Activated T-cell treated with anti-CD3 and anti-CD28 coated beads, Interleukin-2, amount 50 U/mL, for 24 hours (primary cell): ENCODE data around the gene PIGH.
"Not testable (repeated sequence)": the region's sequence is repeated elsewhere in the genome, so short reads cannot be mapped to it uniquely, and the experiment has no call there.

ENCODE experiments used
- DNase-seq: peaks from one replicate; pipeline ENCODE4 v3.0.0-alpha.2; 2020
- H3K27ac Mint-ChIP-seq: 2 replicates; pipeline ENCODE4 v1.8.0; 2020; ENCODE audit warnings: mild to moderate bottlenecking, mixed read lengths
- H3K27me3 Mint-ChIP-seq: 2 replicates; pipeline ENCODE4 v1.8.0; 2020; ENCODE audit warnings: mixed read lengths
- H3K36me3 Mint-ChIP-seq: 2 replicates; pipeline ENCODE4 v1.8.0; 2020; ENCODE audit warnings: low read depth, mixed read lengths
- H3K4me1 Mint-ChIP-seq: 2 replicates; pipeline ENCODE4 v1.8.0; 2020; ENCODE audit warnings: low read depth, mixed read lengths
- H3K4me3 Mint-ChIP-seq: 2 replicates; pipeline ENCODE4 v1.8.0; 2020; ENCODE audit warnings: mild to moderate bottlenecking, moderate library complexity, mixed read lengths
- H3K9me3 Mint-ChIP-seq: 2 replicates; pipeline ENCODE4 v1.8.0; 2020; ENCODE audit warnings: mixed read lengths

PIGH gene

GRCh38 chr14:67599698-67600561, at the start of gene PIGH:
TSS of gene PIGH (minus strand) at chr14:67600268. CDS start at chr14:67600203, 65 bp downstream.
- H3K4me3 Mint-ChIP-seq, result peak within 1 kb of the TSS; percentile 86
- H3K4me1 Mint-ChIP-seq, result peaks cover 43% of the 10 kb centered on the region
- H3K27me3 Mint-ChIP-seq, result no peaks in the 10 kb centered on the region
- peak within 1 kb of the TSS; percentile 94 for H3K27ac Mint-ChIP-seq
- H3K9me3 Mint-ChIP-seq, result peaks cover 2% of the 10 kb centered on the region
- peak; percentile 98 for DNase-seq
- H3K36me3 Mint-ChIP-seq, result peaks cover 34% of the 10 kb centered on the region

GRCh38 chr14:67646131-67646530, 46.1 kb upstream of the PIGH start:
- Mint-ChIP-seq H3K27me3 (no peaks in the 10 kb centered on the region), H3K4me1 (peaks cover 18% of the 10 kb centered on the region), H3K36me3 (peaks cover 68% of the 10 kb centered on the region), H3K9me3 (no peaks in the 10 kb centered on the region), H3K4me3 (no peak overlapping the region), H3K27ac (no peak overlapping the region)
- no peak for DNase-seq

GRCh38 chr14:67645414-67645813, 45.3 kb upstream of the PIGH start:
- no peak for DNase-seq
- Mint-ChIP-seq H3K27me3 (no peaks in the 10 kb centered on the region), H3K27ac (no peak overlapping the region), H3K36me3 (peaks cover 61% of the 10 kb centered on the region), H3K4me3 (no peak overlapping the region), H3K4me1 (peaks cover 18% of the 10 kb centered on the region), H3K9me3 (no peaks in the 10 kb centered on the region)

DNA sequence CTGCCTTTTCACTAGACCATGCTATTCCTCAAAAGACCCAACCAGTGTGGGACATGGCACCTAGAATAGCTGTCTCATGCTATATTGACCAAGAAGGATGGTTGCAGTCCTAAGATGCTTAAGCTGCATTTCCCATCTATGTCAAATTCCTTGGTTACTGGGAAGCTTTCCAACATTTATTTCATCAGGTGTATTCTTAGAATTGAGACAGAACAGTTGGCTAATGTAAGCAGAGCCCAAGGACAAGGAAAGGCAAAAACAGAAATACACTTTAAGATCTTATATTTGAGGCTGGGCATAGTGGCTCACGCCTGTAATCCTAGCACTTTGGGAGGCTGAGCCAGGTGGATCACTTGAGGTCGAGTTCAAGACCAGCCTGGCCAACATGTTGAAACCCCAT, 44.4 kb upstream of the PIGH start:
- peak overlapping the region; percentile 3 for H3K27ac Mint-ChIP-seq
- H3K36me3 Mint-ChIP-seq, result peaks cover 51% of the 10 kb centered on the region
- no peak overlapping the region for H3K4me3 Mint-ChIP-seq
- H3K4me1 Mint-ChIP-seq, result peaks cover 18% of the 10 kb centered on the region
- no peaks in the 10 kb centered on the region for H3K27me3 Mint-ChIP-seq
- no peaks in the 10 kb centered on the region for H3K9me3 Mint-ChIP-seq
- no peak for DNase-seq

- no peak for DNase-seq
- Mint-ChIP-seq H3K27me3 (no peaks in the 10 kb centered on the region), H3K4me1 (peaks cover 18% of the 10 kb centered on the region), H3K9me3 (no peaks in the 10 kb centered on the region), H3K27ac (no peak overlapping the region), H3K4me3 (no peak overlapping the region), H3K36me3 (peaks cover 44% of the 10 kb centered on the region)
Observed at GRCh38 chr14:67643713-67644112, 43.6 kb upstream of the PIGH start.

- H3K4me1 Mint-ChIP-seq, result peaks cover 18% of the 10 kb centered on the region
- peaks cover 30% of the 10 kb centered on the region for H3K36me3 Mint-ChIP-seq
- no peaks in the 10 kb centered on the region for H3K9me3 Mint-ChIP-seq
- H3K4me3 Mint-ChIP-seq, result no peak overlapping the region
- H3K27me3 Mint-ChIP-seq, result no peaks in the 10 kb centered on the region
- H3K27ac Mint-ChIP-seq, result peak overlapping the region; percentile 80
- DNase-seq, result no peak
Observed at GRCh38 chr14:67641902-67642749, 42.1 kb upstream of the PIGH start.

- no peak overlapping the region for H3K4me3 Mint-ChIP-seq
- no peaks in the 10 kb centered on the region for H3K9me3 Mint-ChIP-seq
- H3K36me3 Mint-ChIP-seq, result peaks cover 23% of the 10 kb centered on the region
- H3K27ac Mint-ChIP-seq, result no peak overlapping the region
- no peak for DNase-seq
- H3K4me1 Mint-ChIP-seq, result peaks cover 18% of the 10 kb centered on the region
- H3K27me3 Mint-ChIP-seq, result no peaks in the 10 kb centered on the region
Observed at GRCh38 chr14:67641480-67641879, 41.4 kb upstream of the PIGH start.

GRCh38 chr14:67638642-67639041, 38.6 kb upstream of the PIGH start:
- Mint-ChIP-seq H3K4me1 (peaks cover 15% of the 10 kb centered on the region), H3K36me3 (peaks cover 5% of the 10 kb centered on the region), H3K27me3 (no peaks in the 10 kb centered on the region), H3K9me3 (no peaks in the 10 kb centered on the region), H3K27ac (no peak overlapping the region), H3K4me3 (no peak overlapping the region)
- DNase-seq, result no peak

- DNase-seq, result no peak
- Mint-ChIP-seq H3K27ac (no peak overlapping the region), H3K27me3 (no peaks in the 10 kb centered on the region), H3K4me1 (no peaks in the 10 kb centered on the region), H3K36me3 (no peaks in the 10 kb centered on the region), H3K9me3 (no peaks in the 10 kb centered on the region), H3K4me3 (no peak overlapping the region)
Observed at GRCh38 chr14:67636361-67636919, 36.4 kb upstream of the PIGH start.

- Mint-ChIP-seq H3K4me1 (no peaks in the 10 kb centered on the region), H3K36me3 (no peaks in the 10 kb centered on the region), H3K27me3 (no peaks in the 10 kb centered on the region), H3K9me3 (no peaks in the 10 kb centered on the region), H3K27ac (no peak overlapping the region), H3K4me3 (no peak overlapping the region)
- no peak for DNase-seq
Observed at GRCh38 chr14:67633451-67634147, 33.5 kb upstream of the PIGH start.

GRCh38 chr14:67630938-67631337, 30.9 kb upstream of the PIGH start:
- Mint-ChIP-seq H3K4me1 (no peaks in the 10 kb centered on the region), H3K4me3 (no peak overlapping the region), H3K27ac (no peak overlapping the region), H3K9me3 (no peaks in the 10 kb centered on the region), H3K27me3 (no peaks in the 10 kb centered on the region), H3K36me3 (no peaks in the 10 kb centered on the region)
- no peak for DNase-seq

GRCh38 chr14:67630186-67630585, 30.1 kb upstream of the PIGH start:
- H3K4me3 Mint-ChIP-seq, result no peak overlapping the region
- H3K36me3 Mint-ChIP-seq, result no peaks in the 10 kb centered on the region
- H3K4me1 Mint-ChIP-seq, result no peaks in the 10 kb centered on the region
- no peaks in the 10 kb centered on the region for H3K9me3 Mint-ChIP-seq
- no peak overlapping the region for H3K27ac Mint-ChIP-seq
- H3K27me3 Mint-ChIP-seq, result no peaks in the 10 kb centered on the region
- no peak for DNase-seq

DNA sequence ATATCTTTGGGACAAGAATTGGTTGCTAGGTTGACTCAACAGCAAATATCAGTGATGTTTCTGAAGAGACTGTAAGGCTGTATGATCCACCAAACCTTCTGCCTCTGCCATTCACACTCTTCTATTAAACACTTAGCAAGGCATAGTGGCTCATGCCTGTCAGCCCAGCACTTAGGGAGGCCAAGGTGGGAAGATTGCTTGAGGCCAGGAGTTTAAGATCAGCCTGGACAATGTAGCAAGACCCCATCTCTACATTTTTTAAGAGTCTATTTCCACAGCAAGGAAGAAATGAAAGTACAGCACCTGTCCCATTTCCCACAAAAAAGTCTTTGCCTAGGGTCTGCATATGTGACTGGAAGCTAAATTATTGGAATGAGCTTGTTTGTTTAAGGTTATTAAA, 27.5 kb upstream of the PIGH start:
- Mint-ChIP-seq H3K4me1 (peaks cover 11% of the 10 kb centered on the region), H3K9me3 (no peaks in the 10 kb centered on the region), H3K36me3 (no peaks in the 10 kb centered on the region), H3K27me3 (no peaks in the 10 kb centered on the region), H3K4me3 (no peak overlapping the region), H3K27ac (no peak overlapping the region)
- DNase-seq, result no peak

- not testable (repeated sequence) for H3K4me3 Mint-ChIP-seq, H3K27me3 Mint-ChIP-seq, H3K36me3 Mint-ChIP-seq, DNase-seq, H3K27ac Mint-ChIP-seq, H3K9me3 Mint-ChIP-seq
- peaks cover 17% of the 10 kb centered on the region for H3K4me1 Mint-ChIP-seq
Observed at GRCh38 chr14:67626131-67626530, 26.1 kb upstream of the PIGH start.
